Measurements from ENCODE around the gene CA7. TPM values are rescaled to one million over a fixed set of nuclear protein-coding genes. Genes with fewer than 3 reads are reported as not detected.

The CA7 gene
- total RNA-seq, 4 donors from 2014 or later, result not detected

- ATAC-seq, result no peak
- Histone ChIP-seq H3K27me3 (no peaks in the 10 kb centered on the region), H3K4me1 (peaks cover 0 to 9% (median 3%) of the 10 kb centered on the region in 3 donors), H3K9me3 (peaks cover 0 to 8% (median 0%) of the 10 kb centered on the region in 3 donors), H3K36me3 (no peaks in the 10 kb centered on the region), H3K27ac (no peak overlapping the region), H3K4me3 (no peak overlapping the region)
- WGBS, 2 donors (ENCODE audit: low coverage in 1 of 2), result 60 to 78% methylated on average over 1 to 4 of the region's 5 CpGs
- TF ChIP-seq POLR2A (IDR thresholded peaks at IDR 0.05) (no peak), EP300 (IDR thresholded peaks at IDR 0.05) (no peak), POLR2AphosphoS5 (IDR thresholded peaks at IDR 0.05) (no peak)
- TF ChIP-seq, protein P1, sequence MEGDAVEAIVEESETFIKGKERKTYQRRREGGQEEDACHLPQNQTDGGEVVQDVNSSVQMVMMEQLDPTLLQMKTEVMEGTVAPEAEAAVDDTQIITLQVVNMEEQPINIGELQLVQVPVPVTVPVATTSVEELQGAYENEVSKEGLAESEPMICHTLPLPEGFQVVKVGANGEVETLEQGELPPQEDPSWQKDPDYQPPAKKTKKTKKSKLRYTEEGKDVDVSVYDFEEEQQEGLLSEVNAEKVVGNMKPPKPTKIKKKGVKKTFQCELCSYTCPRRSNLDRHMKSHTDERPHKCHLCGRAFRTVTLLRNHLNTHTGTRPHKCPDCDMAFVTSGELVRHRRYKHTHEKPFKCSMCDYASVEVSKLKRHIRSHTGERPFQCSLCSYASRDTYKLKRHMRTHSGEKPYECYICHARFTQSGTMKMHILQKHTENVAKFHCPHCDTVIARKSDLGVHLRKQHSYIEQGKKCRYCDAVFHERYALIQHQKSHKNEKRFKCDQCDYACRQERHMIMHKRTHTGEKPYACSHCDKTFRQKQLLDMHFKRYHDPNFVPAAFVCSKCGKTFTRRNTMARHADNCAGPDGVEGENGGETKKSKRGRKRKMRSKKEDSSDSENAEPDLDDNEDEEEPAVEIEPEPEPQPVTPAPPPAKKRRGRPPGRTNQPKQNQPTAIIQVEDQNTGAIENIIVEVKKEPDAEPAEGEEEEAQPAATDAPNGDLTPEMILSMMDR (IDR thresholded peaks at IDR 0.05), result no peak
These were observed 9.5 kb upstream of the CA7 start for GRCh38 chr16:66834746-66835145.

DNA sequence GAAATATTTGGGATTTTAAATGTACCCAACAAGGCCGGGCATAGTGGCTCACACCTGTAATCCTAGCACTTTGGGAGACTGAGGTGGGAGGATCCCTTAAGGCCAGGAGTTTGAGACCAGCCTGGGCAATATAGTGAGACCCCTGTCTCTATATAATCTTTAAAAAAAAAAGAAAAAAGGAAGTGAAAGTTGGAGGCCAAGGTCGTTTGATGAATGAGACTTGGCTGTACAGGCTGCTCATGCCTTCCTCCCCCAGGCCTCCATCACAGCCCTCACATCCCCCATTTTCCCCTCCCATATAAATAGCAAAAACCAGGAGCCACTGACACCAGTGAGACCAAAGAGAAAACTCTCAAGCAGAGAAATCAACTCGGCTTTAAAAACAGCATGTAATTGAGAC lies 3.3 kb upstream of the CA7 start:
- WGBS, 2 donors (ENCODE audit: low coverage in 1 of 2), result 40 to 68% methylated on average over 2 of the region's 3 CpGs
- H3K9me3 ChIP-seq, result peaks cover 0 to 8% (median 0%) of the 10 kb centered on the region in 3 donors
- H3K27ac ChIP-seq, result no peak overlapping the region
- no peak for ATAC-seq
- no peaks in the 10 kb centered on the region for H3K36me3 ChIP-seq
- H3K4me1 ChIP-seq, result peaks cover 0 to 18% (median 12%) of the 10 kb centered on the region in 3 donors
- TF ChIP-seq POLR2AphosphoS5 (IDR thresholded peaks at IDR 0.05), result no peak
- TF ChIP-seq POLR2A (IDR thresholded peaks at IDR 0.05), result no peak
- TF ChIP-seq EP300 (IDR thresholded peaks at IDR 0.05), result no peak
- TF ChIP-seq, protein P1 (IDR thresholded peaks at IDR 0.05), result no peak
- no peak overlapping the region for H3K4me3 ChIP-seq
- H3K27me3 ChIP-seq, result peaks cover 26% of the 10 kb centered on the region

GRCh38 chr16:66841366-66841765 lies 2.8 kb upstream of the CA7 start:
- Histone ChIP-seq H3K4me1 (peaks cover 0 to 18% (median 12%) of the 10 kb centered on the region in 3 donors), H3K27ac (no peak overlapping the region), H3K36me3 (no peaks in the 10 kb centered on the region), H3K9me3 (peaks cover 0 to 8% (median 0%) of the 10 kb centered on the region in 3 donors), H3K4me3 (no peak overlapping the region), H3K27me3 (peaks cover 30% of the 10 kb centered on the region)
- no peak for ATAC-seq
- TF ChIP-seq POLR2AphosphoS5 (IDR thresholded peaks at IDR 0.05) (no peak), EP300 (IDR thresholded peaks at IDR 0.05) (no peak), POLR2A (IDR thresholded peaks at IDR 0.05) (no peak)
- TF ChIP-seq, protein P1 (IDR thresholded peaks at IDR 0.05), result no peak
- 85 to 86% methylated on average over 4 of the region's 4 CpGs for WGBS, 2 donors (ENCODE audit: low coverage in 1 of 2)

DNA sequence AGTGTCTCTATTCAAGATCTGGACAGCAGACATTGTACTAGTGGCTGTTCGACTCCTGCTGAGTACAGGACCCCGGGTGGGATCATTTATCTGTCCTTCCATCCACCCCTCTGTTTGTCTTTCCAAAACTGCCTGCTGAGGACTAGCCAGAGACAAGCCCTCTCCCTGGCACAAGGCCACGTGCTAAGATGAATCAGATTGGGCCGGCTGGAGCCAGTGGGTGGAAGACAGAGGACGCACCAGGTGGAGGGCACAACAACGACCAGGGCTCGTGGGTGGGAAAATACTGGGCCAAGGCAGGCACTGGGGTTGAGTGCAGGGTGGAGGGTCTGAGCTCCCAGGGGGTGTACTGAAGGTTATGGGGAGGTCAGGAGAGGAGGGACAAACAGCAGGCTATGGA lies 1.4 kb upstream of the CA7 start:
- TF ChIP-seq POLR2AphosphoS5 (IDR thresholded peaks at IDR 0.05) (no peak), EP300 (IDR thresholded peaks at IDR 0.05) (no peak), POLR2A (IDR thresholded peaks at IDR 0.05) (no peak)
- TF ChIP-seq, protein P1 (IDR thresholded peaks at IDR 0.05), result no peak
- no peak overlapping the region for H3K27ac ChIP-seq
- no peak overlapping the region for H3K4me3 ChIP-seq
- peaks cover 44% of the 10 kb centered on the region for H3K27me3 ChIP-seq
- H3K4me1 ChIP-seq, result peaks cover 0 to 18% (median 12%) of the 10 kb centered on the region in 3 donors
- no peaks in the 10 kb centered on the region for H3K36me3 ChIP-seq
- 80% methylated on average over 2 of the region's 7 CpGs; no CpG with 5 or more reads in 1 of the 2 donors for WGBS, 2 donors (ENCODE audit: low coverage in 1 of 2)
- peaks cover 0 to 8% (median 0%) of the 10 kb centered on the region in 3 donors for H3K9me3 ChIP-seq
- ATAC-seq, result no peak

- TF ChIP-seq, protein P1 (IDR thresholded peaks at IDR 0.05), result no peak
- TF ChIP-seq EP300 (IDR thresholded peaks at IDR 0.05) (no peak), POLR2AphosphoS5 (IDR thresholded peaks at IDR 0.05) (no peak), POLR2A (IDR thresholded peaks at IDR 0.05) (no peak)
- Histone ChIP-seq H3K36me3 (no peaks in the 10 kb centered on the region), H3K27ac (no peak overlapping the region), H3K9me3 (peaks cover 0 to 7% (median 0%) of the 10 kb centered on the region in 3 donors), H3K4me1 (peaks cover 0 to 18% (median 12%) of the 10 kb centered on the region in 3 donors), H3K27me3 (peaks cover 46% of the 10 kb centered on the region), H3K4me3 (no peak overlapping the region)
- no peak for ATAC-seq
- WGBS, 2 donors (ENCODE audit: low coverage in 1 of 2), result 100% methylated on average over 1 of the region's 2 CpGs; no CpG with 5 or more reads in 1 of the 2 donors
These were observed 1.0 kb upstream of the CA7 start for GRCh38 chr16:66843191-66843590.
